Heart left ventricle (tissue), 16 donors: ENCODE measurements around the gene CCDC181. TPM values are rescaled to one million over a fixed set of nuclear protein-coding genes. Genes with fewer than 3 reads are reported as not detected.

ENCODE experiments used
- ATAC-seq, 4 donors: fragments of 200-7000 bp; cut with Tn5 transposase; one replicate each; pipeline ENCODE4 v1.9.1; 2020 to 2022; ENCODE audit warnings: moderate library complexity in 4 of 4, mild to moderate bottlenecking in 3 of 4, moderate number of reproducible peaks in 1 of 4
- DNase-seq, 5 donors: peaks; one replicate each; pipeline ENCODE4 v3.0.0-alpha.2; 2020
- H3K27ac ChIP-seq, 12 donors: fragments of 200-600 bp; sonication (generic) in 4 of 12; one replicate each; pipeline versions ENCODE4 v1.5.0 to v1.8.0; 2016 to 2022; ENCODE audit warnings: mild to moderate bottlenecking in 2 of 12
- H3K27me3 ChIP-seq, 9 donors: fragments of 200-600 bp; sonication (generic) in 2 of 9; one replicate each; pipeline versions ENCODE4 v1.5.1 to v1.8.0; 2016 to 2022; ENCODE audit warnings: mild to moderate bottlenecking in 3 of 9
- H3K36me3 ChIP-seq, 9 donors: fragments of 200-600 bp; sonication (generic) in 2 of 9; one replicate each; pipeline versions ENCODE4 v1.5.0 to v1.8.0; 2018 to 2022; ENCODE audit warnings: mild to moderate bottlenecking in 2 of 9
- H3K4me1 ChIP-seq, 12 donors: fragments of 200-600 bp; sonication (generic) in 4 of 12; one replicate each; pipeline versions ENCODE4 v1.5.0 to v1.8.0; 2016 to 2022; ENCODE audit warnings: mild to moderate bottlenecking in 3 of 12
- H3K4me3 ChIP-seq, 12 donors: fragments of 200-600 bp; sonication (generic) in 4 of 12; one replicate each; pipeline versions ENCODE4 v1.5.0 to v1.8.0; 2017 to 2022; ENCODE audit warnings: mild to moderate bottlenecking in 9 of 12, moderate library complexity in 4 of 12
- H3K9me3 ChIP-seq, 12 donors: fragments of 200-600 bp; sonication (generic) in 4 of 12; one replicate each; pipeline versions ENCODE4 v1.5.0 to v1.8.0; 2016 to 2022; ENCODE audit warnings: mild to moderate bottlenecking in 1 of 12
- CTCF ChIP-seq, 12 donors: fragments of 200-600 bp; sonication (generic) in 4 of 12; IDR thresholded peaks; one replicate each; pipeline versions ENCODE4 v1.5.0 to v1.8.0; 2018 to 2022; ENCODE audit warnings: antibody characterized with exemption in 12 of 12, mild to moderate bottlenecking in 5 of 12
- POLR2A ChIP-seq, 2 donors: fragments of 450-650 bp; IDR thresholded peaks; one replicate each; pipeline ENCODE4 v1.6.1; 2017; ENCODE audit warnings: antibody characterized with exemption in 2 of 2, mild to moderate bottlenecking in 2 of 2, moderate library complexity in 2 of 2
- WGBS, 4 donors: extraction: QIAGEN DNeasy Blood & Tissue Kit in 2 of 4; methylation state at CpG; one replicate each; pipeline versions ENCODE4 v1.1.5 to v1.1.7; 2013 to 2018; 5-methylcytosine and 5-hydroxymethylcytosine counted together
- intact Hi-C, 10 donors: fragments of 100-400 bp; cut with DNase I; formaldehyde crosslinking; loops; one replicate each; pipeline versions ENCODE4 v1.11.1 to v1.14.2; 2022
- polyA plus RNA-seq, 2 donors: library from polyadenylated mRNA; stranded (reverse); fragments of 200-250 nt; gene quantifications; one replicate each; pipeline ENCODE4 v1.2.3, GENCODE V29; 2013
- total RNA-seq, 9 donors: library from RNA; depleted of rRNA in 2 of 9; stranded (reverse); fragments of >200 nt in 2 of 9; fragmentation: NEBNext Ultra II Directional in 3 of 9; extraction: Animal tissue kit (Norgen Biotek cat#: 25700) in 3 of 9; gene quantifications; one replicate each; pipeline versions ENCODE4 v1.1.0 to v1.2.4, GENCODE V29; 2016 to 2023
- donor health status: ischemic (EF 13 %, LVEDD 7.1; RV severe dilation, severe dysfunction).
- donor health status: healthy with polysubstance abuse.
- donor health status: DM: no; HTN: yes; CAD: no.
- donor health status: DM: no; HTN: no; CAD: no.
- donor health status: ischemic (EF 25% LVEDD 6.9; RV normal size, moderate dysfunction).
- donor health status: ischemic (EF 25% LVEDD 5.7; RV mildly dilated, moderate dysfunction).
- donor health status: healthy.
- donor health status: DM: yes; HTN: yes; CAD: no.
- donor health status: ischemic (EF 35%, LVEDD 5.7; RV mildly dilated, moderate dysfunction).
- donor health status: nonischemic (EF 11% LVEDD 7.7; RV severe dilation, severe dysfunction).
- donor health status: DM: yes; HTN: yes; CAD: no.
- donor health status: PGD.
- donor health status: ischemic (EF 29% LVEDD 5.4; RV normal size, mild dysfunction).
- donor health status: nonischemic (EF 23%, LVEDD 6.1; RV moderate dilation, normal function).

Gene CCDC181
- total and polyA plus RNA-seq, 11 donors = 0.24 to 1.8 (median 1.2) TPM

GRCh38 chr1:169345511-169345910, 81.8 kb downstream of the CCDC181 start:
- 98 to 100% (median 99%) methylated on average over 1 of the region's 1 CpG for WGBS, 4 donors
- ATAC-seq (no peak), DNase-seq (no peak)
- Histone ChIP-seq H3K27ac (no peak overlapping the region), H3K36me3 (no peaks in the 10 kb centered on the region), H3K4me3 (no peak overlapping the region), H3K9me3 (no peaks in the 10 kb centered on the region), H3K27me3 (no peaks in the 10 kb centered on the region), H3K4me1 (no peaks in the 10 kb centered on the region)
- intact Hi-C loops = loop anchor here (5.0 to 10.0 kb wide), 9 partner anchors 221 to 1003 kb away; no protein-coding TSS in a partner anchor
- TF ChIP-seq POLR2A (IDR thresholded peaks at IDR 0.05) (no peak), CTCF (IDR thresholded peaks at IDR 0.05) (no peak)

Other genes with a start within 250 kb of the CCDC181 start
- gene NME7, start 59.7 kb downstream of the CCDC181 start, total RNA-seq = 10 to 100 TPM in 4 of 9 donors, 1 to 10 TPM in 5; 6.9 to 14.9 (median 8.4) TPM
- gene NME7, start 59.7 kb downstream of the CCDC181 start, polyA plus RNA-seq = 10 to 100 TPM in 1 of 2 donors, 1 to 10 TPM in 1; 3.1 to 25.2 TPM
- gene BLZF1, start 59.3 kb downstream of the CCDC181 start, total RNA-seq = 10 to 100 TPM; 16.5 to 31.3 (median 23.6) TPM
- gene BLZF1, start 59.3 kb downstream of the CCDC181 start, polyA plus RNA-seq = 10 to 100 TPM in 1 of 2 donors, 1 to 10 TPM in 1; 7.5 to 18.0 TPM
- 10 to 100 TPM in 6 of 9 donors, 1 to 10 TPM in 3; 8.2 to 27.3 (median 13.8) TPM for gene SLC19A2, start 58.5 kb upstream of the CCDC181 start, total RNA-seq
- gene SLC19A2, start 58.5 kb upstream of the CCDC181 start, polyA plus RNA-seq = 10 to 100 TPM; 14.9 to 67.2 TPM
- gene F5, start 159.0 kb upstream of the CCDC181 start, total RNA-seq = 10 to 100 TPM in 6 of 9 donors, 1 to 10 TPM in 2, under 1 TPM in 1; 0.93 to 43.3 (median 18.0) TPM
- 10 to 100 TPM in 1 of 2 donors, 1 to 10 TPM in 1; 2.3 to 36.9 TPM for gene F5, start 159.0 kb upstream of the CCDC181 start, polyA plus RNA-seq
- gene SELP, start 202.7 kb upstream of the CCDC181 start, total RNA-seq = 1 to 10 TPM; 1.1 to 9.7 (median 5.3) TPM
- 1 to 10 TPM; 2.2 to 2.3 TPM for gene SELP, start 202.7 kb upstream of the CCDC181 start, polyA plus RNA-seq